ENCODE results near the gene ZCCHC24.
A peak's percentile ranks its signal among the peaks of the same experiment; 100 is the strongest.

The ZCCHC24 gene

GRCh38 chr10:79383974-79384606, 61.3 kb downstream of the ZCCHC24 start:
- no peak for DNase-seq (ENCODE audit: low read depth)

GRCh38 chr10:79382491-79382941, 62.9 kb downstream of the ZCCHC24 start:
- no peak for DNase-seq (ENCODE audit: low read depth)

- no peak for DNase-seq (ENCODE audit: low read depth)
These were observed 63.6 kb downstream of the ZCCHC24 start for GRCh38 chr10:79381804-79382221.

GRCh38 chr10:79380946-79381721, 64.3 kb downstream of the ZCCHC24 start:
- no peak for DNase-seq (ENCODE audit: low read depth)

- DNase-seq (ENCODE audit: low read depth): no peak
These were observed 65.1 kb downstream of the ZCCHC24 start for GRCh38 chr10:79380125-79380945.

GRCh38 chr10:79379512-79380124, 65.8 kb downstream of the ZCCHC24 start:
- DNase-seq (ENCODE audit: low read depth): no peak

GRCh38 chr10:79378647-79379511, 66.5 kb downstream of the ZCCHC24 start:
- no peak for DNase-seq (ENCODE audit: low read depth)

GRCh38 chr10:79378383-79378646, 67.1 kb downstream of the ZCCHC24 start:
- DNase-seq (ENCODE audit: low read depth): no peak

GRCh38 chr10:79377557-79378382, 67.7 kb downstream of the ZCCHC24 start:
- no peak for DNase-seq (ENCODE audit: low read depth)

- DNase-seq (ENCODE audit: low read depth): no peak
These were observed 68.5 kb downstream of the ZCCHC24 start for GRCh38 chr10:79376751-79377556.

GRCh38 chr10:79376078-79376628, 69.3 kb downstream of the ZCCHC24 start:
- no peak for DNase-seq (ENCODE audit: low read depth)

- no peak for DNase-seq (ENCODE audit: low read depth)
These were observed 69.9 kb downstream of the ZCCHC24 start for GRCh38 chr10:79375321-79376077.

GRCh38 chr10:79374312-79375191, 70.9 kb downstream of the ZCCHC24 start:
- DNase-seq (ENCODE audit: low read depth): peak; percentile 76

GRCh38 chr10:79372871-79373270, 72.6 kb downstream of the ZCCHC24 start:
- DNase-seq (ENCODE audit: low read depth): no peak

- no peak for DNase-seq (ENCODE audit: low read depth)
These were observed 77.8 kb downstream of the ZCCHC24 start for GRCh38 chr10:79367426-79368189.

- no peak for DNase-seq (ENCODE audit: low read depth)
These were observed 83.6 kb downstream of the ZCCHC24 start for GRCh38 chr10:79361726-79362397.

Data from activated T-cell treated with anti-CD3 and anti-CD28 coated beads for 1 hour (primary cell).